Stimulated activated CD4-positive, alpha-beta T cell treated with anti-CD3 and anti-CD28 coated beads, Interleukin-4, amount 100 ng/mL, for 24 hours (primary cell): ENCODE results near the gene MAEL.
"Not testable (repeated sequence)": the region's sequence is repeated elsewhere in the genome, so short reads cannot be mapped to it uniquely, and the experiment has no call there.

Source experiments
- DNase-seq: peaks from one replicate; pipeline ENCODE4 v3.0.0-alpha.2; 2020

The MAEL gene

GRCh38 chr1:166980383-166980782 lies 8.7 kb upstream of the MAEL start:
- no peak for DNase-seq

- DNase-seq, result no peak
These were observed 8.3 kb upstream of the MAEL start for GRCh38 chr1:166980818-166981217.

GRCh38 chr1:166981589-166981988 lies 7.5 kb upstream of the MAEL start:
- DNase-seq, result no peak

GRCh38 chr1:166999075-166999474 lies 10.0 kb downstream of the MAEL start:
- DNase-seq, result no peak

GRCh38 chr1:166999500-167000055 lies 10.5 kb downstream of the MAEL start:
- no peak for DNase-seq

- DNase-seq, result no peak
These were observed 11.5 kb downstream of the MAEL start for GRCh38 chr1:167000546-167000945.

- DNase-seq, result no peak
These were observed 13.3 kb downstream of the MAEL start for GRCh38 chr1:167002354-167002753.

GRCh38 chr1:167003711-167004110 lies 14.6 kb downstream of the MAEL start:
- DNase-seq, result no peak

- no peak for DNase-seq
These were observed 22.6 kb downstream of the MAEL start for GRCh38 chr1:167011560-167012191.

GRCh38 chr1:167012570-167012969 lies 23.5 kb downstream of the MAEL start:
- DNase-seq, result no peak

GRCh38 chr1:167013108-167013929 lies 24.2 kb downstream of the MAEL start:
- DNase-seq, result no peak

GRCh38 chr1:167016100-167016750 lies 27.1 kb downstream of the MAEL start:
- DNase-seq, result no peak

- no peak for DNase-seq
These were observed 33.3 kb downstream of the MAEL start for GRCh38 chr1:167022384-167022783.

- DNase-seq, result not testable (repeated sequence)
These were observed 40.5 kb downstream of the MAEL start for GRCh38 chr1:167029553-167029952.

- DNase-seq, result no peak
These were observed 44.6 kb downstream of the MAEL start for GRCh38 chr1:167033646-167034045.

- DNase-seq, result peak; percentile 63
These were observed 54.8 kb downstream of the MAEL start for GRCh38 chr1:167043752-167044488.

- DNase-seq, result no peak
These were observed 62.8 kb downstream of the MAEL start for GRCh38 chr1:167051907-167052306.

- DNase-seq, result no peak
These were observed 63.3 kb downstream of the MAEL start for GRCh38 chr1:167052389-167052788.

- no peak for DNase-seq
These were observed 65.5 kb downstream of the MAEL start for GRCh38 chr1:167054531-167054930.

- no peak for DNase-seq
These were observed 66.0 kb downstream of the MAEL start for GRCh38 chr1:167054946-167055630.

GRCh38 chr1:167056529-167057231 lies 67.6 kb downstream of the MAEL start:
- no peak for DNase-seq

- DNase-seq, result no peak
These were observed 68.2 kb downstream of the MAEL start for GRCh38 chr1:167057241-167057688.
